Measurements from ENCODE around the gene AUP1.

GRCh38 chr2:74559912-74560311, 30.4 kb upstream of the AUP1 start:
- no peak for TF ChIP-seq CTCF (IDR thresholded peaks at IDR 0.05; ENCODE audit: low read depth, low read length)
- no peak for TF ChIP-seq EZH2phosphoT487 (IDR thresholded peaks at IDR 0.05; ENCODE audit: low read depth)
